ENCODE data around the gene RNF151. TPM values are rescaled to one million over a fixed set of nuclear protein-coding genes. Genes with fewer than 3 reads are reported as not detected.
"Not testable (repeated sequence)": the region's sequence is repeated elsewhere in the genome, so short reads cannot be mapped to it uniquely, and the experiment has no call there.

RNF151 gene
- total RNA-seq, 1 donor from 2014 or later: not detected

DNA sequence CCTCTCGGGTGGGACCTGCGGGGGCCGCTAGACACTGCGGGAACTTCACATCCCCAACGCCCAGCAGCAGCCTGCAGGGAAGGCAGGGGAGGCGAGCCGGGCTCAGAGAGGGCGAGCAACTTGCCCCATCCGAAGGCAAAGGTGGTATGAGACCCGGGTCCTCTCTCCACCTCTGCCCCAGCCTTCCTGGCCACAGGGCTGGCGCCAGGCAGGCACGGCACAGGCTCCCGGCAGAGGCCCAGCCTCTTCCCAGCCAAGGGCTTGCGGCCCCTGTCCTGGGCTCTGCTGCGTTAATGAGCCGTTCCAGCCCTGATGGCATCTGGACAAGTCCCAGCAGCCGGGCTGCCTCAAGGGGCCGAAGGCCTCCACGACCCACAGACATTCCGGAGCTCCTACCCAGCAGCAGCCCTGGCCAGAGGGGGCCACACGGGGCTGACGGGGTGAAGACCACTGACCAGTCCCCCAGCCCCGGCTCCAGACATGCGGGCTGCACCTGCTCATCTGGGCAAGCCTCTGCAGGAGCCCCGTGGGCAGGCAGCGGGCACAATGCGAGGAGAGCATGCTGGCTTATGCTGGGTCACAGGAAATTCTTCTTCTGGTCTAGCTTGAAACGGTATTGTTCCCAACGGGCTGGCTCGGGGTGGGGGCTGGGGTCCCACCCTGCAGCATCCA is 47.2 kb upstream of the RNF151 start:
- no peak overlapping the region for H3K27ac Mint-ChIP-seq (ENCODE audit: unreplicated experiment)
- H3K9me3 Mint-ChIP-seq (ENCODE audit: unreplicated experiment): no peaks in the 10 kb centered on the region
- peaks cover 5% of the 10 kb centered on the region for H3K36me3 Mint-ChIP-seq (ENCODE audit: low read depth, unreplicated experiment)
- TF ChIP-seq, protein P1, sequence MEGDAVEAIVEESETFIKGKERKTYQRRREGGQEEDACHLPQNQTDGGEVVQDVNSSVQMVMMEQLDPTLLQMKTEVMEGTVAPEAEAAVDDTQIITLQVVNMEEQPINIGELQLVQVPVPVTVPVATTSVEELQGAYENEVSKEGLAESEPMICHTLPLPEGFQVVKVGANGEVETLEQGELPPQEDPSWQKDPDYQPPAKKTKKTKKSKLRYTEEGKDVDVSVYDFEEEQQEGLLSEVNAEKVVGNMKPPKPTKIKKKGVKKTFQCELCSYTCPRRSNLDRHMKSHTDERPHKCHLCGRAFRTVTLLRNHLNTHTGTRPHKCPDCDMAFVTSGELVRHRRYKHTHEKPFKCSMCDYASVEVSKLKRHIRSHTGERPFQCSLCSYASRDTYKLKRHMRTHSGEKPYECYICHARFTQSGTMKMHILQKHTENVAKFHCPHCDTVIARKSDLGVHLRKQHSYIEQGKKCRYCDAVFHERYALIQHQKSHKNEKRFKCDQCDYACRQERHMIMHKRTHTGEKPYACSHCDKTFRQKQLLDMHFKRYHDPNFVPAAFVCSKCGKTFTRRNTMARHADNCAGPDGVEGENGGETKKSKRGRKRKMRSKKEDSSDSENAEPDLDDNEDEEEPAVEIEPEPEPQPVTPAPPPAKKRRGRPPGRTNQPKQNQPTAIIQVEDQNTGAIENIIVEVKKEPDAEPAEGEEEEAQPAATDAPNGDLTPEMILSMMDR (IDR thresholded peaks at IDR 0.05; ENCODE audit: unreplicated experiment): no peak
- H3K4me1 Mint-ChIP-seq (ENCODE audit: unreplicated experiment): peaks cover 16% of the 10 kb centered on the region
- H3K4me3 Mint-ChIP-seq (ENCODE audit: unreplicated experiment): no peak overlapping the region
- peaks cover 34% of the 10 kb centered on the region for H3K27me3 Mint-ChIP-seq (ENCODE audit: unreplicated experiment)
- no peak for DNase-seq (ENCODE audit: low spot score)

DNA sequence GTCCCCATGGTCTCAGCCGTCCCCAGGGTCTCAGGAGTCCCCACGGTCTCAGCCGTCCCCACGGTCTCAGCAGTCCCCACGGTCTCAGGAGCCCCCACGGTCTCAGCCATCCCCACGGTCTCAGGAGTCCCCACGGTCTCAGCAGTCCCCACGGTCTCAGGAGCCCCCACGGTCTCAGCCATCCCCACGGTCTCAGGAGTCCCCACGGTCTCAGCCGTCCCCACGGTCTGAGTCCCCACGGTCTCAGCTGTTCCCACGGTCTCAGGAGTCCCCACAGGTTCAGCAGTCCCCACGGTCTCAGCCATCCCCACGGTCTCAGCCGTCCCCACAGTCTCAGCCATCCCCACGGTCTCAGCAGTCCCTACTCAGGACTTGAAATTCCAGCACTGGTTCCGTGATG is 46.5 kb upstream of the RNF151 start:
- H3K27me3 Mint-ChIP-seq (ENCODE audit: unreplicated experiment): peaks cover 32% of the 10 kb centered on the region

DNA sequence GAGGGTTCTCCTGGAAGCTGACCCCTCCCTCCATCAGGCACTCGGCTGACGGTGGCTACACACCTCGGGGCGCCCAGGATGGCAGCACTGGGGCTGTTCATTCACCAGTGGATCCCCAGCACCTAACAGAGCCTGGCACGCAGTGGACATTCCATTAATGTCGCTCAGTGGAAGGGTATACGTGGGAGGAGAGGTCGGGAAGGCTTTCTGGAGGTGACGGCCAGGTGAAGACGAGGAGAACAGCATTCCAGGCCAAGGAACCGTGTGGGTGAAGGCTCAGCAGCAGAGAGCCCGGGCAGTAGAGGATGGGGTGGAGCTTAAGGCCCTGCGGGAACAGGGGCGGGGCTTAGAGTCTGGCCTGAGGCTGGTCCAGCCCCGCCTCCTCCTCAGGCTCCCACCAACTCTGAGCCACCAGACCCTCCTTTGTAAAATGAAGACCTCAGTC is 45.9 kb upstream of the RNF151 start:
- H3K4me1 Mint-ChIP-seq (ENCODE audit: unreplicated experiment): peaks cover 7% of the 10 kb centered on the region
- TF ChIP-seq, protein P1 (IDR thresholded peaks at IDR 0.05; ENCODE audit: unreplicated experiment): no peak
- H3K27ac Mint-ChIP-seq (ENCODE audit: unreplicated experiment): no peak overlapping the region
- H3K27me3 Mint-ChIP-seq (ENCODE audit: unreplicated experiment): peaks cover 27% of the 10 kb centered on the region
- DNase-seq (ENCODE audit: low spot score): peak; percentile 59
- H3K36me3 Mint-ChIP-seq (ENCODE audit: low read depth, unreplicated experiment): peaks cover 5% of the 10 kb centered on the region
- H3K9me3 Mint-ChIP-seq (ENCODE audit: unreplicated experiment): no peaks in the 10 kb centered on the region
- peak overlapping the region; percentile 24 for H3K4me3 Mint-ChIP-seq (ENCODE audit: unreplicated experiment)

More for the DNA sequence above, 46.5 kb upstream of the RNF151 start:
- peaks cover 12% of the 10 kb centered on the region for H3K4me1 Mint-ChIP-seq (ENCODE audit: unreplicated experiment)
- not testable (repeated sequence) for H3K36me3 Mint-ChIP-seq (ENCODE audit: low read depth, unreplicated experiment); H3K4me3 Mint-ChIP-seq (ENCODE audit: unreplicated experiment); DNase-seq (ENCODE audit: low spot score); H3K9me3 Mint-ChIP-seq (ENCODE audit: unreplicated experiment); H3K27ac Mint-ChIP-seq (ENCODE audit: unreplicated experiment)

DNA sequence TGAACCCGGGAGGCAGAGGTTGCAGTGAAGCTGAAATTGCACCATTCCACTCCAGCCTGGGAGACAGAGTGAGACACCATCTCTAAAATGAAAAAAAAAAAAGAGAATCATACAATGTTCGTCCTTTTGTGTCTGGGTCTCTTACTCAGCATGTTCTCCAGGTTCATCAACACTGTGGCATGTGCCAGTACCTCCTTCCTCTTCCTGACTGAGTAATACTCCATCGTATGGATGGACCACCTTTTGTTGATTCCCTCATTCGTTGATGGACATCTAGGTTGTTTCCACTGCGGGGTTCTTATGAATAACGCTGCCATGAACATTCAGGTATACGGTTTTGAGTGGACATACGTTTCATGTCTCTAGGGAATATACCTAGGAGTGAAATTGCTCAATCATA is 44.3 kb upstream of the RNF151 start:
- Mint-ChIP-seq H3K27me3 (ENCODE audit: unreplicated experiment) (peaks cover 22% of the 10 kb centered on the region), H3K4me1 (ENCODE audit: unreplicated experiment) (peaks cover 7% of the 10 kb centered on the region), H3K27ac (ENCODE audit: unreplicated experiment) (no peak overlapping the region), H3K36me3 (ENCODE audit: low read depth, unreplicated experiment) (peaks cover 5% of the 10 kb centered on the region), H3K4me3 (ENCODE audit: unreplicated experiment) (no peak overlapping the region), H3K9me3 (ENCODE audit: unreplicated experiment) (no peaks in the 10 kb centered on the region)
- TF ChIP-seq, protein P1 (IDR thresholded peaks at IDR 0.05; ENCODE audit: unreplicated experiment): no peak
- no peak for DNase-seq (ENCODE audit: low spot score)

DNA sequence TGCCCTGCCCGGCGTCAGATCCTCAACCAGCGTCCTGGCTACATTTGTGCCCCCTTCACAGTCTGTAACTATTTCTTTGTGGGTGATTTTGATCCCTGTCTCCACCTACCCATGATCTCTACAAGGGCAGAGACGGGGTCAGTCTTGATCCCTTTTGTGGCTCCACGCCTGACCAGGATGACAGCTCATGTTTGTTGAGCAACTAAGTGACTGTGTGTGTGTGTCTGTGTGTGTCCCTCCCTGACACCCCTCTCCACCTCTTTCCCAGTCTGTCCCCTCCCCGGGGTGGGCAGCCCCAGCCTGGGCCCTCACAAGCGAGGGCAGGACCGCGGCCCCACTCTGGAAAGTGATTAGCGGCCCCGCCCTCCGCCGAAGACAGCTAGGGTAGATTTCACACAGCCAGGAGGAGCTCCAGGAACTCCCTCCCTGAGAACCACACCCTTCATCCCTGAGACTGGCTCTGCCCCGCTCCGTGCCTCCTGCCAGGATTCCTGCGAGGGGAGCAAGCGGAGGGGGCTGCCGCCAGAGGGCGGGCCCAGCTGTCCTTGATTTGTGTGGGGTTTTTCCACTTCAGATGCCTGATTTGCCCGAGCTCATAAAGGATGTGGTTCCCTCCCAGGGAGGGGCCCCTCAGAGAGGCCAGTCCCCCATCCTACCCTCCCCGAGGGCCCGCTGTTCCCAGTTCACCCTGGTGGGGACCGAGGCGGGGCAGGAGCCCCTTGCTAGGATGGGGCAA is 43.2 kb upstream of the RNF151 start:
- peaks cover 5% of the 10 kb centered on the region for H3K36me3 Mint-ChIP-seq (ENCODE audit: low read depth, unreplicated experiment)
- TF ChIP-seq, protein P1 (IDR thresholded peaks at IDR 0.05; ENCODE audit: unreplicated experiment): peak; percentile 24
- peaks cover 7% of the 10 kb centered on the region for H3K4me1 Mint-ChIP-seq (ENCODE audit: unreplicated experiment)
- H3K27ac Mint-ChIP-seq (ENCODE audit: unreplicated experiment): no peak overlapping the region
- peaks cover 25% of the 10 kb centered on the region for H3K27me3 Mint-ChIP-seq (ENCODE audit: unreplicated experiment)
- H3K4me3 Mint-ChIP-seq (ENCODE audit: unreplicated experiment): no peak overlapping the region
- H3K9me3 Mint-ChIP-seq (ENCODE audit: unreplicated experiment): no peaks in the 10 kb centered on the region
- DNase-seq (ENCODE audit: low spot score): no peak

Measured in endothelial cell (in vitro differentiated cells).